Hypothalamus (tissue), 51 donors: ENCODE measurements around the gene SYNE4.
"Not testable (repeated sequence)": the region's sequence is repeated elsewhere in the genome, so short reads cannot be mapped to it uniquely, and the experiment has no call there.

Experiments used
- DNase-seq, 51 donors: peaks; one replicate each; lab custom pipeline; 2025; lab: John Stamatoyannopoulos, UW

SYNE4 gene, protein sequence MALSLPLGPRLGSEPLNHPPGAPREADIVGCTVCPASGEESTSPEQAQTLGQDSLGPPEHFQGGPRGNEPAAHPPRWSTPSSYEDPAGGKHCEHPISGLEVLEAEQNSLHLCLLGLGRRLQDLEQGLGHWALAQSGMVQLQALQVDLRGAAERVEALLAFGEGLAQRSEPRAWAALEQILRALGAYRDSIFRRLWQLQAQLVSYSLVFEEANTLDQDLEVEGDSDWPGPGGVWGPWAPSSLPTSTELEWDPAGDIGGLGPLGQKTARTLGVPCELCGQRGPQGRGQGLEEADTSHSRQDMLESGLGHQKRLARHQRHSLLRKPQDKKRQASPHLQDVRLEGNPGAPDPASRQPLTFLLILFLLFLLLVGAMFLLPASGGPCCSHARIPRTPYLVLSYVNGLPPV

GRCh38 chr19:36008336-36008978, at the start of gene SYNE4:
SYNE4 (minus strand) TSS chr19:36008813; CDS start chr19:36008681, 132 bp downstream.
- DNase-seq: peak in 9 of 51 donors; percentile 13 to 40 (median 26)

DNA sequence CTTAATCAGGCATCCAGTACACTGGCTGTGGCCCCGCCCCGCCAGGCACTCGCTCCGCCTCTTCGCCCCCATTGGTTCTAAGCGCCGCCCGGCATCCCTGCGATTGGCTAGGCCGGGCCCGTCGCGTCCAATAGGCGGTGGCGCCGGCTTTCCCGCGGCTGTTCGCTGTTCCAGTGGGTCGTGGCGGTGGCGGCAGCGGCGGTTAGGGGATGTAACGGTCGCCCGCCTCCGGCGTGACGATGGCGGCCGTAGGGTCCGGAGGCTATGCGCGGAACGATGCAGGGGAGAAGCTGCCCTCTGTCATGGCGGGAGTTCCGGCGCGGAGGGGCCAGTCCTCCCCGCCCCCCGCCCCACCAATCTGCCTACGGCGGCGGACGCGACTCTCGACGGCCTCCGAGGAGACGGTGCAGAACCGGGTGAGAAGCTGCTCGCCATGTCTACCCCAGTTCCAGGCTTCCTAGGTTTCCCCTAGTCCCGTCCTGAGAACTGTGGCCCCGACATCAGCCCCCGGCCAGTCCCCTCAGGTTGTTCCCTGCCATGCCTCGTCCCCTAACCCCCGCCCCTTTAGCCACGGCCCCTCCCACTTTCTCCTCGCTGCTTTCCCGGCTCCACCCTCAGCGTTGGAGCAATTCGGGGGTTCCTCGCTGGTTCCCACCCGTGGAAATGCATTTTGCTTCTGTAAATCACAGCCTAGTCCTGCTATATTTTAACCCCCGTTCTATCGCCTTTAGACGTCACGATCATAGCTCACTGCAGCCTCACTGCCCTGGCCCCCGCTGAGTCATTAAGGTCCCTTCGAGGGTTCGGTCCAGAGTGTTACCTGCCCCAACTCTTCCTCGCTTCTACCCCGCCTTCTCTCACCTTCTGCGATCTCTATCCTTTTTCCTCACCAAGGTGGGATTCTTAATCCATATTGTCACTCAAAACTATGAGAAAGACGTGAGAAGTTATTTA, 46.4 kb upstream of the SYNE4 start, which contains the start of gene WDR62:
TSS of gene WDR62 (plus strand) at position 165 of the 954 bp plus-strand sequence. CDS start at position 240, 75 bp downstream.
- peak in 49 of 51 donors; percentile 89 to 100 (median 97) for DNase-seq

GRCh38 chr19:36054119-36054732, 45.6 kb upstream of the SYNE4 start, which contains the start of gene THAP8:
THAP8 (minus strand) TSS chr19:36054285; CDS start chr19:36054217, 68 bp downstream.
- DNase-seq: peak; percentile 95 to 100 (median 99)

- DNase-seq: no peak
These were observed 43.0 kb upstream of the SYNE4 start for GRCh38 chr19:36051637-36052036.

DNA sequence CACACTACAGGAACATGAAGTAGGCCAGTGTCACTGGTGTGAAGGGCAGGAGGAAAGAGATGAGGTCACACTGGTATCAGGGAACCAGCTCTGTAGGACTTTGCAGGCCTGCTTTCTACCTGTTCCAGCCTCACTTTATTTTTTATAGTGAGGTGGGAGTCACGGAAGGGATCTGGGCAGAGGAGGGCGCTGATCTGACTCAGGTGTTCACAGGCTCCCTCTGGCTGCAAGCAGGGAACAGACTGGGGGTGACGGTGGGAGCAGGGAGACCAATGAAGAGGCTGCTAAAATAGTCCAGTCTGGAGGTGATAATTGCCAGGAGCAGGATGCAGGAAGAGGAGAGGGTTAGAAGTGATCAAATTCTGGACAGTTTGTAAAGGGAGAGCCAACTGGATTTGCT, 42.6 kb upstream of the SYNE4 start:
- peak in 3 of 51 donors; percentile 3 to 20 (median 19) for DNase-seq

DNA sequence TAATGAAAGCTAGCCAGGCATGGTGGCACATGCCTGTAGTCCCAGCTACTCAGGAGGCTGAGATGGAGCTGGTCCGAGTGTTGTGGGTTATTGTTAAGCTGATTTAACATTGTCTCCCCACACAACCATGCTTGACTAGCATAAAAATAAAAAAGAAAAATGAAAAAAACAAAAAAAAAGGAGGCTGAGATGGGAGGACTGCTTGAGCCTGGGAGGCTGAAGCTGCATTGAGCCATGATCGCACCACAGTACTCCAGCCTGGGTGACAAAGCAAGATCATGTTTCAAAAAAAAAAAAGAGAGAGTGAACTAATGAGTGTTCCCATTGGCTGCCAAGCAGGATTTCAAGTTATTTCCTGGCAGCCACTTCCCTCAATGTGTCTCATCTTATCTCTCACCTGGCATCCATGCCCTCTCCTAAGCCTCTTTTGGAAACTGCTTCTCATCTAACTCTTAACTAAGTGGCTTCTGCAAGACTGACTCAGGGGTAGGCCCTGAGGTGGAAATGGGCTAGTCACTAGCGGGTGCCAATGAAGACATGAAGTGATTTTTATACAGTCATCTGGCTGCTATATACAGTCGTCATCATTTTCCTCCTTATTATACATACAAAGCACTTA, 40.6 kb upstream of the SYNE4 start:
- DNase-seq: no peak

GRCh38 chr19:36047835-36048234, 39.2 kb upstream of the SYNE4 start:
- DNase-seq: no peak

GRCh38 chr19:36046443-36047050, 37.9 kb upstream of the SYNE4 start:
- DNase-seq: peak in 22 of 51 donors; percentile 5 to 72 (median 28)

DNA sequence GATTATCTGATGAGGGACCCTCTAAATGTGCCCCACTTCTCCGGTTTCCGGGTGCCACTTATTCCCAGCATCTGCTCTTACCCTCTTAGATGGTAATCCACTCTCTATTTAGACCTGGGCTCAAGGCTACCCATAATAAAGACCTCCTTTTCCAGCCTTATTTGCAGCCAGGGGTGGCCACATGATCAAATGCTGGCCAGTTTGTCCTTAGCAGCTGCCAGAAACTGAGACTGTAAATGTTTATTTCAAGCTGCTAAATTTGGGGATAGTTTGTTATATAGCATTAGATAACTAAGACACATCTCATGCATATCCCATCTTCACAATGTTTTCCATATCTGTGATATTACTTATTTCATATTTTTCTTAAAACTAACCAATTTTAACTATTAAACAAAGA, 35.3 kb upstream of the SYNE4 start:
- DNase-seq: peak in 8 of 51 donors; percentile 3 to 41 (median 18)

DNA sequence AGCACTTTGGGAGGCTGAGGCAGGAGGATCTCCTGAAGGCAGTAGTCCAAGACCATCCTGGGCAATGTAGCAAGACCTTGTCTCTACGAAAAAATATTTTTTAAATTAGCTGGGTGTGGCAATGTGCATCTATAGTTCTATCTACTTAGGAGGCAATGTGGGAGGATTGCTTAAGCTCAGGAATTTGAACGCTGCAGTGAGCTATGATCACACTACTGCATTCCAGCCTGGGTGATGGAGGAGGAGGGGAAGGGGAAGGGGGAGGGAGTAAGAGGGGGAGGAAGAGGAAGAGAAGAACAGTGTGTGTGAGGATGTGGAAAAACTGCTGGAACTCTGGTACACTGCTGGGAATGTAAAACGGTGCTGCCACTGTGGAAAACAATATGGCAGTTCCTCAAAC, 33.2 kb upstream of the SYNE4 start:
- peak in 1 of 51 donors; percentile 5 for DNase-seq

DNA sequence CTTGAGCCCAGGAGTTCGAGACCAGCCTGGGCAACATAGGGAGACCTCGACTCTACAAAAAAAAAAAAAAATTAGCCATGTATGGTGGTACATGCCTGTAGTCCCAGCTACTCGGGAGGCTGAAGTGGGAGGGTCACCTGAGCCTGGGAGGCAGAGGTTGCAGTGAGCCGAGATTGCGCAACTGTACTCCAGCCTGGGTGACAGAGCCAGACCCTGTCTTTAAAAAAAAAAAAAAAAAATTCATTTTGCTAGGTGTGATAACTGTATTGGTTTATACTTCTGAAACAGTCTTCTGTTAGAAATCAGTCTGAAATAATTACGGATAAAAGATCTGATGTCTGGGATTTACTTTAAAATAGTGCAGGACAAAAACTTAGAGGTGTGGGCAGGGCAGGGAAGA, 32.5 kb upstream of the SYNE4 start:
- DNase-seq: not testable (repeated sequence)

DNA sequence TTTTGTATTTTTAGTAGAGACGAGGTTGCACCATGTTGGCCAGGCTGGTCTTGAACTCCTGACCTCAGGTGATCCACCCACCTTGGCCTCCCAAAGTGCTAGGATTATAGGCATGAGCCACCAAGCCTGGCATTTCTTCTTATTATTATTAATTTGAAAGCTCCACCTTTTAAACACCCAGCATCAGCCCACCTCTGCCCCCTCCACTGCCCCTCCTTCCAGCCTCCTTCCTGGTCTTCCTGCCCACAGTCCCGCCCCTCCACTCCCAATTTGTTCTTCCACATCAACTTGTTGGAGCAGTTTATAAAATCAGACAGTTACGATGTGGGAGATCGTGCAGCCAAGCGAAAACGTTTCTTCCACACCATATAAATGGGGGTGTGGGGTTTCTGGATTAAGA, 31.9 kb upstream of the SYNE4 start:
- no peak for DNase-seq

GRCh38 chr19:36032251-36033104, 23.9 kb upstream of the SYNE4 start, which contains the start of gene CLIP3:
CLIP3 (minus strand) TSS chr19:36032873; CDS start chr19:36032357, 516 bp downstream.
- peak; percentile 15 to 89 (median 74) for DNase-seq

- no peak for DNase-seq
These were observed 22.7 kb upstream of the SYNE4 start for GRCh38 chr19:36031308-36031707.

DNA sequence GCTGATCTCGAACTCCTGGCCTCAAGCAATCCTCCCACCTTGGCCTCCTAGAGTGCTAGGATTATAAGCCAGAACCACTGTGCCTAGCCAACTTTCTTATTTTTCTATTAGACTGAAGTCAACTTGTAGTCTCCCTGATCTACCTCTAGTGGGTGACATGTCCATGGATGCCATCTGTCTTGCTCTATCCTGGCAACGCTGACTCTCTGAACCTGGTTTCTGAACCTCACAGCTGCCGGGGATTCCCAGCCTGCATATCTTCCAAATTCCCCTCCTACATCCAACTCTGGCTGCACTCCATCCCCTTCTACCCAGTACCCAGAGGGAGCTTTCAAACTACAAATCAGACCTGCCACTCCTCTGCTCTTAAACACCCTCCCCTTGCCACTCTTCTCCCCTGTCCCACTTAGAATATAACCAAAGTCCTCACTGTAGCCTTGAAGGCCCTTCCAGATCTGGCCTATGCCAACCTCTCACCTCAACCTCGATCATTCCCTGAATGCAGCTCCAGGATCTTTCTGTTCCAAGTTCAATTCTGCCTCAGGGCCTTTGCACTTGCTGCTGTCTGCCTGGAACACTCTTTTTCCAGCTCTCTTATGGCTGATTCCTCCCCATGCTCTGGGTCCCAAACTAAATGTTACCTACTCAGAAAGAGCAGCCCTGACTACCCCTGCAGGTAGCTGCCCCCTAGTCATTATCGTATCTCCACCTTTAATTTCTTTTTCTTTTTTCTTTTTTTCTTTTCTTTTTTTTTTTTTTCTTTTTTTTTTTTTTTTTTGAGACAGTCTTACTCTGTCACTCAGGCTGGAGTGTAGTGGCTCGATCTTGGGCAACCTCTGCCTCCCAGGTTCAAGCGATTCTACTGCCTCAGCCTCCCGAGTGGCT, 21.9 kb upstream of the SYNE4 start:
- DNase-seq: no peak

DNA sequence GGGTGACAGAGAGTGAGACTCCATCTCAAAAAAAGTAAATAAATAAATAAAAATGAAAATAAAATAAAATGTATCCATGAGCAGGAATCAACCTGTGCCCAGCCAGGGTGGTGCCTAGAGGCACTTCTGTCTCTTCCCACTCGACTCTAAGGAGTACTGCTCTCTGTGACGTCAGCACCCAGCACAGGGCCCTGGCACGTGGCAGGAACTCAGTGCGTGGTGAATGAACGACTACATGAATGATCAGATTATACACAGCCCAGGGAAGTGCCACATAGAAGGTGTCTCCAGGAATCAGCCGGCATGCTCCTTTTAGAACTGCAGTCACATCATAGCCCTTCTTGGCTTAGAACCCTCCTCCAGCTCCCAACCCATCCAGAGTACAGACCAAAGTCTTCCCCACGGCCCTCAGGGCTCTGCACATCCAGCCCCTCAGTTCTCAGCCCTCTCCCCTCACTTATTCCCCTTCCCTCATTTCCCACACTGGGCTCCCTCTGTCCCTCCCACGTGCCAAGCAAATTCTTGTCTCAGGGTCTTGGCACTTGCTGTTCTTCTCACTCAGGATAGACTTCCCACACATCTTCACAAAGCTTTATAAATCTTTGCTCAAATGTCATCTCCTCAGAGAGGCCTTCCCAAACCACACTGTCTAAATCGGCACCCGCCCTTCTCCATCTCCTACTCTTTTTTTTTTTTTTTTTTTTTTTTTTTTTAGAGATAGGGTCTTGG, 19.9 kb upstream of the SYNE4 start:
- peak in 4 of 51 donors; percentile 7 to 68 (median 42) for DNase-seq
